PC-3 (cell line): ENCODE measurements around the gene ATE1.

Experiments used
- CTCF ChIP-seq: fragments of 300-600 bp; sonication (generic); conservative IDR thresholded peaks from 2 replicates; pipeline ENCODE4 v1.5.1; 2017; ENCODE audit warnings: antibody characterized with exemption, low read depth, mild to moderate bottlenecking, low read length
- EZH2phosphoT487 ChIP-seq: fragments of 300-600 bp; sonication (generic); IDR thresholded peaks from 2 replicates; pipeline ENCODE4 v1.6.1; 2018; ENCODE audit warnings: mild to moderate bottlenecking, antibody characterized with exemption, low read length, borderline replicate concordance

GRCh38 chr10:121834757-121835156 is 93.1 kb downstream of the ATE1 start:
- TF ChIP-seq CTCF (no peak), EZH2phosphoT487 (no peak)
